GM21381 (cell line): ENCODE data around the gene CDK10.
"Not testable (repeated sequence)": the region's sequence is repeated elsewhere in the genome, so short reads cannot be mapped to it uniquely, and the experiment has no call there.

Experiments used
- ATAC-seq: cut with Tn5 transposase; IDR thresholded peaks from one replicate; pipeline ENCODE4 v1.9.1; 2021; ENCODE audit warnings: mild to moderate bottlenecking, moderate library complexity; ENCODE audit not compliant: unreplicated experiment

CDK10 gene, protein sequence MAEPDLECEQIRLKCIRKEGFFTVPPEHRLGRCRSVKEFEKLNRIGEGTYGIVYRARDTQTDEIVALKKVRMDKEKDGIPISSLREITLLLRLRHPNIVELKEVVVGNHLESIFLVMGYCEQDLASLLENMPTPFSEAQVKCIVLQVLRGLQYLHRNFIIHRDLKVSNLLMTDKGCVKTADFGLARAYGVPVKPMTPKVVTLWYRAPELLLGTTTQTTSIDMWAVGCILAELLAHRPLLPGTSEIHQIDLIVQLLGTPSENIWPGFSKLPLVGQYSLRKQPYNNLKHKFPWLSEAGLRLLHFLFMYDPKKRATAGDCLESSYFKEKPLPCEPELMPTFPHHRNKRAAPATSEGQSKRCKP

DNA sequence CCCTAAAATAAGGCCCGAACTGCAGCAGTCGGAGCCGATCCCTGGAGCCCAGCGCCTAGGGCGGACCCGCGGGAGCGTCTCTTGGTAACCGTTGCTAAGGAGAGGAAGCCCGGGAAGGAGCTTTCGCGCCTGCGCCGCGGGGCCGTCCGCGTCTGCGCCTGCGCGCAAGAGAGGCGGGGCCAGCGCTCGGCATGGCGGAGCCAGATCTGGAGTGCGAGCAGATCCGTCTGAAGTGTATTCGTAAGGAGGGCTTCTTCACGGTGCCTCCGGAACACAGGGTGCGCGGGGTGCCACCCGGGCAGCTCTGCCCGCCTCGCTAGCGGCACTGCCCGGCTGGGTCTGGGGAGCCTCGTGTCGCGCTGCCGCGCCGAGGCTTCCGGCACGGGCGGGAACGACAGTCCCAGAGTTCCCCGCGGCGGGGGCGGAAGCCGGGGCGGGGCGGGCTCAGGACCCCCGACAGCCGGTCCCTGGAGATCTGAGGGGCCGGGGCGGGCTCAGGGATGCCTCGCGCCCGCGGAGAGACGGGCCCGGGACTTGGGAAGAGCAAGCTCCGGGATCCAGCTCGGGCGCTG is at the start of gene CDK10:
Gene CDK10 (plus strand): TSS at position 170 of the 572 bp plus-strand sequence. CDS start 22 bp downstream, at position 192.
- peak; percentile 80 for ATAC-seq

DNA sequence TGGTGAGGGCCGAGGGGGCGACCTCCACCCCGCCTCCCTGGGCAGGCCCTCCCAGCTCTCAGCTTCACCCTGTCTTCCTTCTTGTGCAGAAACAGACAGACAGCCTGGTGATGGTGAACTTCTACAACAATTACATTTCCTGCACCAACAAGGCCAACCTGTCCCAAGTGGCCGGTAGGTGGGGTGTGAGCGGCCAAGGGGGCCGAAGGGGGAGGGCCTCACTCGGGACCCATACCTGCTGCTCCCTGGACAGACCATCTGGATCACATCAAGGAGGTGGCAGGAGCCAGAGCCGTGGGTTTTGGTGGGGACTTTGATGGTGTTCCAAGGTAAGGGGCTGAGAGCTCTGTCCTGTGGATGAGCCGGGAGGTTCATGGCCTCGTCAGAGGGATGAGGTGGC is 49.1 kb upstream of the CDK10 start:
- no peak for ATAC-seq

DNA sequence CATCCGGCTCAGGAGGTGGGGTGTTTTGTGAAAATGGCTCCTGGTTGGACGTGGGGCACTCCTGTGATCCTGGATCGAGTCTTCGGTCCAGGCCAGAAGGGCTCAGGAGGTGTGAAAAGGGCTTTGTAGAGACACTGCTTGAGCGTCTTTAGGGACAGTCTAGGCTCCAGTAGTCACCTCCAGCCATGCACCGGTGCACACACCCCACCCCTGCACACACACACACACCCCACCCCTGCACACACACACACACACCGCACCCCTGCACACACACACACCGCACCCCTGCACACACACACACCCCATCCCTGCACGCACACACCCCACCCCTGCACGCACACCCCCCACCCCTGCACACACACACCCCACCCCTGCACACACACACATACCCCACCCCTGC is 48.0 kb upstream of the CDK10 start:
- no peak for ATAC-seq

DNA sequence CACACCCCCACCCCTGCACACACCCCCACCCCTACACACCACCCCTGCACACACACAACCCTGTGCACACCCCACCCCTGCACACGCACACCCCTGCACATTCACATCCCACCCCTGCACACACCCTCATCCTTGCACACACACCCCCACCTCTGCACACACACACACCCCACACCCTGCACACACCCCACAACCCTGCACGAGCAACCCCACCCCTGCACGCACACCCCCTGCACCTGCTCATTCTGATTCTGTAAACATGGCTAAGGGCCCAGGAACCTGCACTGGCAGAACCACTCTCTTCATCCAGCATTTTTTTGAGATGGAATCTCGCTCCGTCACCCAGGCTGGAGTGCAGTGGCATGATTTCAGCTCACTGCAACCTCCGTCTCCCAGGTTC is 47.1 kb upstream of the CDK10 start:
- no peak for ATAC-seq

DNA sequence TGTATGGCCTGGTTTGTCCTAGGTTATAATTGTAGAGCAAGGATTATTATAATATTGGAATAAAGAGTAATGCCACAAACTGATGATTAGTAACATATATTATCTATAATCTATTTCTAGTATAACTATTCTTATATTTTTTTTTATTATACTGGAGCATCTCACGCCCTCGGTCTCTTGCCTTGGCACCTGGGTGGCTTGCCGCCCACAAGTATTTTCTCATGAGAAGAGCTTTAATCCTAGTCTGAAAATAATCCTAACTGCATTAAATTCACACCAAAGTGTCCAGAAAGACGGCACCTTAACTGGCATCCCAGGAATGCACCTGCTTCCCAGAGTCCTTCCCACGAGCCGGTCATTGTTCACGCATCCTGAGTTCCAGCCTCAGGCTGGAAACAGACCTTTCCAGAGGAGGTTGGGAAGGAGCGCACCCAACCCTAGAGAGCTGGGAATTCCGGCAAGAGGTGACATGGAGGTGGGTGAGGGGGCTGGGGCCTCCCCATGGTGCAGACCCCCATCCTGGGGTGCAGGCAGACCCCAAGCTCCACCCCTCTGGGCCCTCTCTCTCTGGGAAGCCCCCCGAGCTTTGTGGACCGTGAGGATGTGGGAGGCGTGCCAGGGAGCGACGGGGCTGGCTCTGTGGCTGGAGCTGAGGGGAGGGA is 44.9 kb upstream of the CDK10 start:
- no peak for ATAC-seq

DNA sequence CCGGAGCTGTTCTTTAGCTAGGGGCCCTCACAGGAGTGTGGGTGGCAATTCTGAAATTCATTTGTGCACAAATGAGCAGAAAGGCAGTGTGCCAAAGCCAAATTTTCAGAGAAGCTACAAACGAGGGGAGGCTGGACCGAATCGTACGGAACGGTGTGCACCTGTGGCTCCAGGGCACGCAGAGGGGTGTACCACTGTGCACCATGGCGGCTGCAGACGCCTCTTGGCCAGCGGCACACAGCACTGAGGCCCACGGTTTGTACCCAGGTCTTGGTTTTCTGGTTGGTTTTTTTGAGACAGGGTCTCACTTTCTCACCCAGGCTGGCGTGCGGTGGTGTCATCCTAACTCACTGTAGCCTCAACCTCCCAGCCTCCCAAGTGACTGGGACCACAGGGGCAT is 43.9 kb upstream of the CDK10 start:
- no peak for ATAC-seq

DNA sequence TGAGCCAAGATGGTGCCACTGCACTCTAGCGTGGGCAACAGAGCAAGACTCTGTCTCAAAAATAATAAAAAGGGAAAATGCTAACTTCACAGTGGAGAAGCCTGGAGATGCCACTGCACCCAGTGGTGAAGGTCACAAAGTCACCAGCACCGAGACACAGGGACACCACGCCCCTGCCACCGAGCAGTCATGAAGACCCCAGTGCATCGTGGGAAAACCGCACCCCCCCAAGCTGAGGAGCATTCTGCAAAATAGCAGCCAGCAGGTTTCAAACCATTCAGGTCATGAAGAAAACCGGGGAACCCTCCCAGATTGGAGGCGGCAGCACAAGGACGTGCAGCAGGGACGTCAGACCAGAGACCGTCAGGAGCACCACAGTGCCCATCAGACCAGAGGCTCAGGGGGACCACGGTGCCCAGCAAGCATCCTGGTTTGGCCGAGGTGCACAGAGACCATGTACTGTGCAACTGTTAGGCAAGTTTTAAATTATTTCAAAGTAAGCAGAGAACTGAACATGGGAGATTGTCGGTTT is 42.7 kb upstream of the CDK10 start:
- ATAC-seq, result no peak

DNA sequence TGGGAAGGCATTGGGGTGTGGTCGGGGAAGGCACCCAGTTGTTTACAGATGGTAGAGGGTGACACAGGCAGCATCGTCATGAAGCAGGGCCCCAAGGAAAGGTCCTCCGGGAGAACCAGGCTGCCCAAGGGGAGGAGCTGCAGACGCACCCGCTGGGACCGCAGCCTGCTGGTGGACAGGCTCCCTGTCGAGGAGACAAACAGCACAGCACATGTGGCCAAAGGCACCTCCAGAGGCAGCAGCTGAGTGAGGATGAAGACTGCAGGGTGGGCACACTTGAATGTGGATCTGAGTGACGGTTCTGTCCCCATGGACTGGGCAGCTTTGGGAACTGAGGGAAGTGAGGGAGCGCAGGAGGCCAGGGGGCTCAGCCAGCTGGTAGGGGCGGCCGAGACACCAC is 41.4 kb upstream of the CDK10 start:
- ATAC-seq, result no peak

DNA sequence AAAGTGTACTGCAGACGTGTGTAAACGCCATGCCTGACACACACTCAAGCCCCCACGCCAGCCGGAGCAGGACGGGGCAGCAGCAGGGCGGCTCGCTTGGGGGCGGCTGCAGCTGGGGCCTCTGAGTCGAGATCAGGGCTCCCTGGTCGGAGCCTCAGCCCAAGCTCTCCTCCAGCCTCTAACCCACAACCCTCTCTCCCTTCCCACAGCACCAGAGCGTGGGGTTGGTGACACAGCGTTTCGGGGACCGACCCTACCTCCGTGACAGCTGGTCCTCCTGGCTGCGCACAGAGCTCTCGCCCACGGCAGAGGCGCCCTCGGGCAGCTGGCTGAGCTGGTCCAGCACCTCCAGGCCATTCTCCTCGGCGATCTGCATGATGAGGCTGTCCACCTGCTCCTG is 40.2 kb upstream of the CDK10 start:
- ATAC-seq, result no peak

DNA sequence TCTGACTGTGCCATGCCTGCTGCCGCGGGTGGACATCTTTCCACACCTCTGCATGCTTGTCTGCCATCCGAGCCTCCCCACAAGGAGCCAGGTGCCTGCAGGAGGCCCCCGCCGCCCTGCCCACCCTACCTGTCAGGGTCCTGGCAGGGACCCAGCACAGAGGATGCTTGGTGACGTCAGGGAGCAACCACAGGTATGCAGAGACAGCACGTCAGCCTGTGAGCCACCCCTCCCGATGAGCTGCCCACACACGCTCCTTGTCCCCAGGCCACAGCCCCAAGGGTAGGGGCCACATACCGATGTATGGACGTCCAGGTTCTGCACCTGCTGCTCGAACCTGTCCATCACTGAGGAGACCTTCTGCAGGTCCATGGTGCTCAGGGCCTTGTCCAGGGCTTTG is 39.6 kb upstream of the CDK10 start:
- ATAC-seq, result no peak

DNA sequence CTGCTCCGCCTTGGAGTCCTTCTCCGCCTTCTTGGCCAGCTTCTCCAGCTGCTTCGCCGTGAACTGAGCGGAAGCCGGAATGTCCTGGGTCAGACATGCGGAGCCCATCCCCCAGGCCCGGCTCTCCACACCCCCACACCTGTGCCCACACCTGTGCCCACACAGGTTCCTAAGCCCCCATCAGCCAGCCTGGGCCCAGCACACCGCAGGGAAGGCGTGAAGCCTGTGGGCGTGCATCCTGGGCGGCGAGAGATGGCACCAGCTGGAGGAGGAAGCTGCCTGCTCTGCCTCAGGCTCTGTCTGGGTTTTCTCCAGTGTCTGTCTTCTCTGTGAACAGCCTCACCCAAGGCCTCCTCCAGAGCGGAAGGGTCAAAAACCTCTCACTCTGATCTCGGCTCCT is 34.9 kb upstream of the CDK10 start:
- no peak for ATAC-seq

DNA sequence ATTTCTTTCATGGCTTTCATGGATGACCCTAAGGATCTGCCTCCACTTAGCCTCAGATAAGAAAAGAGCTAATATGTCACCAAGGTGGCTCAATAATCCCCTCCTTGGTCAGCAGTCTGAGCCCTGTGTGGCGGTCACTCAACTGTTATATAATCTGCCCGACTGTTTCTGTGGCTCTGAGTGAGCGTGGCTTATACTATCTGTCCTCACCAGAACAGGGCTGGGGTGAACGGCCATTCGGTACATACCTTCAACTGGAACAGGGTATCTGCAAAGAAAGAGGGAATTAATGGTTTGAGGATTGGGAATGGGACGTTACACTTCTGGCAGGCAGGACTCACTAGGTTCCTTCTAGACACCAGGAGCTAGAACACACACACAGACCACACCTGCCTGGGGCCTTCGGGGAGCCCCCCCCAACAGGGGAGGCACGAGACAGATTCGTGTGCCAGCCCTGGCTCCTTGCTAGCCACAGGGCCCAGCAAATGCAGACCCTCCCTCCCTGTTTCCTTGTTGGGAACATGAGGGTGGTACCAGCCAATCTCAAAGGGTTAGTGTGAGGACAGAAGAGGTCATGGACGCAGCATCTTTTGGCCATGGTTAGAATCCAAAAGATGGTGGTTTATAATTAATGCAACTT is 32.7 kb upstream of the CDK10 start:
- no peak for ATAC-seq

DNA sequence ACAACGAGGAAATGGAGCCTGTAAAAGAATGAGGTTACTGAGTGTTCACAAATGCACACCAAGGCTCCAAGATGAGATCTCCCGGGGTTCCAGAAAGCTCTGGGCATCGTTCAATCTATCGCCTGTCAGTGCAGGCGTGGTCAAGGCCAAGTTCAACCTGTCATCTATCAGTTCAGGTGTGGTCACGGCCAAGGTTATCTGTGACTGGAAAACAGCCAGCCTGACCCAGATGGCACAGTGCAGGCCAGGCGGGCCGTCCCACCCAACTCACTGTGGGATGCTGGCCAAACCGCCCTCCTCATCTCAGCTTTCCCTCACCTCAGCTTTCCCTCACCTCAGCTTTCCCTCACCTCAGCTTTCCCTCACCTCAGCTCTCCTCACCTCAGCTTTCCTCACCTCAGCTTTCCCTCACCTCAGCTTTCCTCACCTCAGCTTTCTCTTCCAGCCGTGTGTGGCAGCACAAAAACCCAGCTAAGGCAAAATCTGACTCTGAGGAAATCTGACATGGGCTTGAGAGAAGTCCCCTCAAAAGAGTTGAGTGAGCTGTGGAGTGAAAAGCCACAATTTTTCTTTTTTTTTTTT is 31.3 kb upstream of the CDK10 start:
- ATAC-seq, result no peak

DNA sequence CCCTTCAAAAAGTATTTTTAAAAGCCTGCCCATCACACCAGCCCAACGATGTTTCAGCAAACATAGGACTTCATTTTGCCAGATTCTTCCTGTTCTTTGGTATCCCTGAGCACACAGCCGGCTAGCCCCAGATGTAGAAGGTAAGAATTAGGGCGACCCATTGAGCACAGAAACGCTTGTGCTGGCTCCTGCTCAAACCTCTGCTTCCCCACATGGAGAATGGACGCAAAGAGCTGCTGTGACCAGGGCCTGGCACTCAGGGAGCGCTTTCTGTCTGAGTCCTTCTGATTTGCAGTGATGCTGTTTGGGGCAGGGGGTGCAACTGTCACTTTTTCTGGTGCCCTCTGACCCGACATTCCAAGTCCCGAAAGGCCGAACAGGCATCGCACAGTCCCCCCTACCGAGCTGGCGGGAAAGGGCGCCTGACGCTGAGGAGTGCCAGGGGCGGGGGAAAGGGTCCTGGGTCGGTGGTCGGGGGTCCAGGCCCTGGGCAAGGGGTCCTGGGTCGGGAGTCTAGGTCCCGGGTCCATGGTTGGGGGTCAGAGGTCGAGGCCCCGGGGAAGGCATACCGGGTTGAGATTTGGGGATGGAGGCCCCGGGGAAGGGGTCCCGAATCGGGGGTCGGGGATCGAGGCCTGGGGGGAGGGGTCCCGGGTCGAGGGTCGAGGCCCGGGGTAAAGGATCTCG is 29.9 kb upstream of the CDK10 start:
- no peak for ATAC-seq

DNA sequence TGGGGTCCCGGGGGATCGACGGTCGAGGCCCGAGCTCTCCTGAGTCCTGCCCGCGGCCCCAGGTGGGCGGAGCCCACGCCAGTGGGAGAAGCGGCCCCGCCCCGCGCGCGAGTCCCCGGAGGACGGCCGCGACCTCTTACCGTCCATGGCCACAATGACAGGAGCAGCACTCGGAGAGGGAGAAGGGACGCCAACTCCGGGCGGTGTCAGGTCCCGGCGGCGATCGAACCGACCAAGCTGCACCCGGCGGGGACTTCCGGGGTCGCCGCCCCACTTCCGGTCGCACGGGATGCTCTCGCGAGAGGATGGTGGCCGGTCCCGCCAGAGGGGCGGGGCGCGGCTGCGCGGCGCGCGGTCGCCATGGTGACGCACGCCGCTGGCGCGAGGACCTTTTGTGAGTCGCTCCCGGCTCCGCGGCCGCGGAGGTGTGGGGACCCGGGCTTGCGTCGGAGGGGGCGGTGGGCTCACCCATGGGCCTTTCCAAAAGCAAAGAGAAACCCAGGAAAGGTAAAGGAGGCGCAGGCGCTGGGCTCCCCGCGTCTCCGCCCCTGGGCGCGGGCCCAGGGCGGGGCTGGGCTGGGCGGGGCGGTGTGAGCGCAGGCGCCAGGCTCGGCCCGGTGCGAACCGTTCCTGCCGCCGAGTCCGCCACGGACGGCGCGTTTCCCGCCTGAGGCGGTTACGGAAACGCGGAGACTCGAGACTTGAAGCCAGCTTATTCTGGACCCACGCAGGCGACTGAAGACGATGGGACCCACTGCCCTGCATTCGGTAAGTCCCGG is 28.9 kb upstream of the CDK10 start, which contains the start of the genes CHMP1A and SPATA33:
Gene CHMP1A (minus strand): TSS at position 267 of the 779 bp plus-strand sequence. CDS start 120 bp downstream, at position 147.
Gene SPATA33 (plus strand): TSS at position 395 of the 779 bp plus-strand sequence. CDS start 76 bp downstream, at position 471.
- peak; percentile 90 for ATAC-seq

DNA sequence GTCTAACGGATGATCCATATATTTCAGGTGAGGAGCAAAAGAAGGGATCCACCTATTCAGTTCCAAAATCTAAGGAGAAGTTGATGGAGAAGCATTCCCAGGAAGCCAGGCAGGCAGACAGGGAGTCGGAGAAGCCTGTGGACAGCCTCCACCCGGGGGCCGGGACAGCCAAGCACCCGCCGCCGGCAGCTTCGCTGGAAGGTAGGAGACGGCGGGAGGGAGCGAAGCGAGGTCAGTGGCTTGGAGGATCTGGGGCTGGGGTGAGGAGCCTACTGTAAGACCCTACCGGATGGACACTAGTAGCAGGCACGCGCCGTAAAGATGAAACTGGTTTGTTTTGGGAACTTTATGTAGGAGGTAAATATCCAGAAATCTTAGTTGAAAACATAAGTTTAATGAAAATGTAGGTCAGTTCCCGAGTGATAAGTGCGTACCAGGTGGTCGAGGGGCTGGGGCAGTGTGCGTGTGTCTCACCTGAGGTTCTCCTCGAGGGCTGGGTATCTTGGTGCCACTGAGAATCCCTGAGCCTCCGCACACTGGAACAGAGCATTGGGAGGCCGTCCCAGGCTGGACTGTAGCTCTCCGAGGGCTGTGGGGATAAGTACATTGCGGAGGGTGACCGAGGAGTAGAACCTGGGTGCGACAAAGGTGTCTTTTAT is 28.1 kb upstream of the CDK10 start:
- ATAC-seq, result no peak

DNA sequence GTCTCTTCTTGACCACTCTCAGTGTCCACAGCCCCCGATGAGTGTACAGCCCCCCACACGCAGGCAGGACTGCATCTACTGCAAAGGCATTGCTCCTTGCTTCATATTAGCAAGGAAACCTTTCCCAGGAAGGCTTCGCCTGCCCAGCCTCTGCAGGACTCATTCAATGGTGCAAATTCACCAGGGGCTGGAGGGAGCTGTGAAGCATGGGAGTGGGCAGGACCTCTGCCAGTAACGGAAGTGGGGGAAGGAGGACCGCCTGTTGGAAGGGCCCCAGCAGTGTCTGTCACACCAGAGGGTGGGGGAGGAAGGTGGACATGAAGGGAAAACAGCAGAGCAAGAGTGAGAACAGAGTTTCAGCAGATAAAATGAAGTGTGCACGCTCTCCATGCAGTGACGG is 26.3 kb upstream of the CDK10 start:
- no peak for ATAC-seq

DNA sequence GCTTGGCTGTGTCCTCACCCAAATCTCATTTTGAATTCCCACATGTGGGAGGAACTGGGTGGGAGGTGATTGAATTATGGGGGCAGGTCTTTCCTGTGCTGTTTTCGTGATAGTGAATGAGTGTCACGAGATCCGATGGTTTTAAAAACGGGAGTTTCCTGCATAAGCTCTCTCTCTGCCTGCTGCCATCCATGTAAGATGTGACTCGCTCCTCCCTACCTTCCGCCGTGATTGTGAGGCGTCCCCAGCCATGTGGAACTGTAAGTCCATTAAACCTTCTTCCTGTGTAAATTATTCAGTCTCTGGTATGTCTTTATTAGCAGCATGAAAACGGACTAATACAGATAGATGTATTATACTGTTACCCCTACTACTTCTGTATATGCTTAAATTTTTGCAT is 25.3 kb upstream of the CDK10 start:
- ATAC-seq, result no peak

DNA sequence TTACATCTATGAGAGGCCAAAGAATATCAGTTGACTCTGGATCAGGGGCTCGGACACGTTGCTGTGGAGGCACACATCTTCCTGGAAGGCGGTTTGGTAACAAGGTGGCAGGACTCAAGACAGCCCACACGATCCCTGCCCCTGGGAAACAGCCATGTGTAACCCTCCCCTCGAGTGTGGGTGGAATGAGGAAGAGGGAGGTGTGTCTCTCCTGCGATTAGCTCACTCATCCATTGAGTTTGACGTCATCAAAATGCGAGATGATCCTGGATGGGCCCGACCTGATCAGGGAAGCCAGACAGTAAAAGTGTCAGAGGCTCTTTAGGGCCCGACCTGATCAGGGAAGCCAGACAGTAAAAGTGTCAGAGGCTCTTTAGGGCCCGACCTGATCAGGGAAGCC is 22.3 kb upstream of the CDK10 start:
- not testable (repeated sequence) for ATAC-seq
